HFFc6 (cell line): ENCODE data around the gene AMN1. TPM values are rescaled to one million over a fixed set of nuclear protein-coding genes. Genes with fewer than 3 reads are reported as not detected.

ENCODE experiments used
- DNase-seq: peaks from one replicate; pipeline ENCODE4 v3.0.0-alpha.2; 2018
- H3K27ac Mint-ChIP-seq: 2 replicates; pipeline ENCODE4 v1.8.0; 2020; ENCODE audit warnings: mild to moderate bottlenecking, mixed read lengths
- H3K27me3 Mint-ChIP-seq: 2 replicates; pipeline ENCODE4 v1.8.0; 2021; ENCODE audit warnings: mild to moderate bottlenecking, moderate library complexity, mixed read lengths; ENCODE audit not compliant: insufficient read depth
- H3K36me3 Mint-ChIP-seq: 2 replicates; pipeline ENCODE4 v1.8.0; 2021; ENCODE audit warnings: low read depth, mixed read lengths
- H3K4me1 Mint-ChIP-seq: 2 replicates; pipeline ENCODE4 v1.8.0; 2020; ENCODE audit warnings: low read depth, mixed read lengths
- H3K4me3 Mint-ChIP-seq: 2 replicates; pipeline ENCODE4 v1.8.0; 2020; ENCODE audit warnings: mild to moderate bottlenecking, moderate library complexity, mixed read lengths
- H3K9me3 Mint-ChIP-seq: 2 replicates; pipeline ENCODE4 v1.8.0; 2020; ENCODE audit warnings: mild to moderate bottlenecking, mixed read lengths
- total RNA-seq, 6 experiments: library from RNA; stranded (reverse); fragmentation: NEBNext Ultra II Directional; extraction: Animal tissue kit (Norgen Biotek cat#: 25700); gene quantifications; 2 replicates in 1 of 6; 3 replicates in 5 of 6; pipeline ENCODE4 v1.2.3, GENCODE V29; 2021
- TF ChIP-seq, protein P1 (sequence below): fragments of 200-600 bp; sonication (generic); IDR thresholded peaks from 2 replicates; pipeline ENCODE4 v1.5.0; 2021; ENCODE audit warnings: antibody characterized with exemption, mild to moderate bottlenecking

The AMN1 gene
- total RNA-seq, 6 experiments from 2014 or later, result 3.4 to 5.3 (median 4.7) TPM

- H3K36me3 Mint-ChIP-seq, result peaks cover 4% of the 10 kb centered on the region
- peaks cover 3% of the 10 kb centered on the region; the same call in 1 of the 2 replicates for H3K9me3 Mint-ChIP-seq
- peaks cover 1% of the 10 kb centered on the region; the same call in 1 of the 2 replicates for H3K27me3 Mint-ChIP-seq
- no peak overlapping the region for H3K27ac Mint-ChIP-seq
- TF ChIP-seq, protein P1, sequence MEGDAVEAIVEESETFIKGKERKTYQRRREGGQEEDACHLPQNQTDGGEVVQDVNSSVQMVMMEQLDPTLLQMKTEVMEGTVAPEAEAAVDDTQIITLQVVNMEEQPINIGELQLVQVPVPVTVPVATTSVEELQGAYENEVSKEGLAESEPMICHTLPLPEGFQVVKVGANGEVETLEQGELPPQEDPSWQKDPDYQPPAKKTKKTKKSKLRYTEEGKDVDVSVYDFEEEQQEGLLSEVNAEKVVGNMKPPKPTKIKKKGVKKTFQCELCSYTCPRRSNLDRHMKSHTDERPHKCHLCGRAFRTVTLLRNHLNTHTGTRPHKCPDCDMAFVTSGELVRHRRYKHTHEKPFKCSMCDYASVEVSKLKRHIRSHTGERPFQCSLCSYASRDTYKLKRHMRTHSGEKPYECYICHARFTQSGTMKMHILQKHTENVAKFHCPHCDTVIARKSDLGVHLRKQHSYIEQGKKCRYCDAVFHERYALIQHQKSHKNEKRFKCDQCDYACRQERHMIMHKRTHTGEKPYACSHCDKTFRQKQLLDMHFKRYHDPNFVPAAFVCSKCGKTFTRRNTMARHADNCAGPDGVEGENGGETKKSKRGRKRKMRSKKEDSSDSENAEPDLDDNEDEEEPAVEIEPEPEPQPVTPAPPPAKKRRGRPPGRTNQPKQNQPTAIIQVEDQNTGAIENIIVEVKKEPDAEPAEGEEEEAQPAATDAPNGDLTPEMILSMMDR, result no peak
- no peak overlapping the region for H3K4me3 Mint-ChIP-seq
- peaks cover 16% of the 10 kb centered on the region for H3K4me1 Mint-ChIP-seq
- no peak for DNase-seq
Measured at GRCh38 chr12:31663576-31663975, 65.2 kb downstream of the AMN1 start.

DNA sequence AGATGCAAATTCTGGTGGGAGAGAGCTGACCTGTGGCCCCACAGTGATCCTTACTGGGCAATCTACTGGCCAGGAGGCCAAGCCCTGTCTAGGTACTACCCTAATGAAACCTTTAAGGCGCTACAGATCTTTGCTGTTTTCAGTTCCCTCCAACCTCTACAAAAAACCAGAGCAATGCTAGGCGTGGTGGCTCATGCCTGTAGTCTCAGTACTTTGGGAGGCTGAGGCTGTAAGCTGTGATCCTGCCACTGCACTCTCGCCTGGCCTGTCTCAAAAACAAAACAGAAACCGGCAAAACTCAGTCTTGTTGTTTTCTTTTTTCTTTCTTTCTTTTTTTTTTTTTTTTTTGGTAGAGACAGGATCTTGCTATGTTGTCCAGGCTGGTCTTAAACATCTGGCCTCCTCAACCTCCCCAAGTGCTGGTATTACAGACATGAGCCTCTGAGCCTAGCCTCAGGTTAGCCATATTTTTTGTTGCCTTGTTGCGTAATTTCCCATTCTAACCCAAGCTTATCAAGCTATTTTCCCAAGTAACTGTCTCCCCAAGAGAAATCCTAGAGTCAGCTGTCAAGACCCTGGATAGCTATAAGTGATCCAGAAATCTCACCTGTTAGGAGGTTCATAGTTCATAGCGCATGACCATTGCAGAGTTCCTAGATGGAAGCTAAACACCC is 66.5 kb downstream of the AMN1 start:
- DNase-seq, result no peak
- Mint-ChIP-seq H3K36me3 (peaks cover 4% of the 10 kb centered on the region; the same call in 1 of the 2 replicates), H3K27ac (no peak overlapping the region), H3K4me1 (peaks cover 18% of the 10 kb centered on the region), H3K9me3 (no peaks in the 10 kb centered on the region), H3K27me3 (peaks cover 1% of the 10 kb centered on the region; the same call in 1 of the 2 replicates), H3K4me3 (no peak overlapping the region)
- TF ChIP-seq, protein P1, result no peak

DNA sequence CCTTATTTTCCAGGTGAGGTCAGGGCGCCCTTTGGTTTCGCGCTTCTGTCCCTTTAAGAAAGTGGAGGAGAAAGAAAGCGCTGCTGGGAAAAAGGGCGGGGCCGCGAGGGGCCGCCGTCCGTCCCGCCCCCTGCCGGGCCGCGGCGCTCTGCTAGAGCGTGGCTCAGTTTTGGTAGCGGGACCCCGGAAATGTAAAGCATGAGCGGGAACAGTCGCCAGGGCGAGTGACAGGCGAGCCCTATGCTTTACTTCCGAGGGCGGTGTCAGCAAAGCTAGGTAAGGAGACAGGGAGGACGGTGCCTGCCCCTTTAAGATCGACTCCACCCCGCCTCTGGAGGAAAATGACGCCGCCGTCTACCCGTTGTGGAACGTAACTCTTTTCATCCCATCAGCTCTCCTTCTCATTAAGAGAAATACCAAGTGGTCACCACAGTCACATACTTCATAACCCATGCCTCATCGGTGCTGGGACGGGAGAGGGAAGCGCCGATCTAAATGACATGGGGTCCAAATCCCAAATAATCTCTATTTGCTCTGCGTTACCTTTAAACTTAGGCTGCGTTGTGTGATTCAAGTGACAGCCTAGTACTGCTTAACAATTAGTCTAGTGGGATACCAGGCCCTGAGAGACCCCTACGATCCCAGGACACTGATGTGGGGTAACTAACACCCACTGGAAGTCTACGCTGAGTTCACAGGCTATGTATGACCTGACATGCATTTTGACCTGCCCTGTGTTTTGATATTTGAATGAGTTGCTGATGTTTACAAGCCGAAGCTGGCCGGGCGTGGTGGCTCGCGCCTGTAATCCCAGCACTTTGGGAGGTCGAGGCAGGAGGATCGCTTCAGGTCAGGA is 69.5 kb downstream of the AMN1 start, which contains the start of gene ETFBKMT:
Gene ETFBKMT (plus strand): TSS at position 602 of the 856 bp plus-strand sequence. CDS start 2,266 bp downstream, outside the sequence.
- Mint-ChIP-seq H3K27ac (peak within 1 kb of the TSS; percentile 95), H3K9me3 (no peaks in the 10 kb centered on the region), H3K27me3 (peaks cover 1% of the 10 kb centered on the region; the same call in 1 of the 2 replicates), H3K36me3 (no peaks in the 10 kb centered on the region), H3K4me1 (peaks cover 18% of the 10 kb centered on the region), H3K4me3 (peak within 1 kb of the TSS; percentile 97)
- DNase-seq, result peak; percentile 89
- TF ChIP-seq, protein P1, result peak; percentile 75

GRCh38 chr12:31658471-31659086 is 70.2 kb downstream of the AMN1 start:
- DNase-seq, result no peak
- peaks cover 1% of the 10 kb centered on the region; the same call in 1 of the 2 replicates for H3K27me3 Mint-ChIP-seq
- peaks cover 18% of the 10 kb centered on the region for H3K4me1 Mint-ChIP-seq
- peak overlapping the region; percentile 95 for H3K27ac Mint-ChIP-seq
- H3K9me3 Mint-ChIP-seq, result no peaks in the 10 kb centered on the region
- H3K4me3 Mint-ChIP-seq, result peak overlapping the region; percentile 97
- no peaks in the 10 kb centered on the region for H3K36me3 Mint-ChIP-seq
- TF ChIP-seq, protein P1, result no peak

GRCh38 chr12:31655792-31656191 is 73.0 kb downstream of the AMN1 start:
- peaks cover 35% of the 10 kb centered on the region for H3K4me1 Mint-ChIP-seq

More at GRCh38 chr12:31655792-31656191, 73.0 kb downstream of the AMN1 start:
- 0 out of 2 replicates have a peak, but pooled peaks cover under 1% of the 10 kb centered on the region for H3K27me3 Mint-ChIP-seq
- TF ChIP-seq, protein P1, result no peak
- no peaks in the 10 kb centered on the region for H3K9me3 Mint-ChIP-seq
- H3K36me3 Mint-ChIP-seq, result no peaks in the 10 kb centered on the region
- no peak for DNase-seq
- H3K4me3 Mint-ChIP-seq, result no peak overlapping the region
- no peak overlapping the region for H3K27ac Mint-ChIP-seq
